Left ventricle myocardium inferior (tissue), 1 donor: ENCODE data around the gene GPR27. TPM values are rescaled to one million over a fixed set of nuclear protein-coding genes. Genes with fewer than 3 reads are reported as not detected.
A peak's percentile ranks its signal among the peaks of the same experiment; 100 is the strongest.

ENCODE experiments used
- DNase-seq: peaks from one replicate; pipeline ENCODE4 v3.0.0-alpha.2; 2020
- H3K27ac ChIP-seq: fragments of 200-600 bp; replicated peaks from 2 replicates; pipeline ENCODE4 v1.8.0; 2021
- H3K27me3 ChIP-seq: fragments of 200-600 bp; 2 replicates; pipeline ENCODE4 v1.8.0; 2021; ENCODE audit warnings: low read depth
- H3K36me3 ChIP-seq: fragments of 200-600 bp; 2 replicates; pipeline ENCODE4 v1.8.0; 2021
- H3K4me1 ChIP-seq: fragments of 200-600 bp; 2 replicates; pipeline ENCODE4 v1.8.0; 2021
- H3K4me3 ChIP-seq: fragments of 200-600 bp; 2 replicates; pipeline ENCODE4 v1.8.0; 2021; ENCODE audit warnings: mild to moderate bottlenecking, moderate library complexity
- H3K9me3 ChIP-seq: fragments of 200-600 bp; replicated peaks from 2 replicates; pipeline ENCODE4 v1.8.0; 2021
- intact Hi-C: fragments of 100-400 bp; cut with micrococcal nuclease; formaldehyde crosslinking; loops from one replicate; pipeline ENCODE4 v1.11.0; 2022
- total RNA-seq: library from RNA; stranded (reverse); fragmentation: NEBNext Ultra II Directional; extraction: Animal tissue kit (Norgen Biotek cat#: 25700); gene quantifications from one replicate; pipeline ENCODE4 v1.2.1, GENCODE V29; 2021
- TF ChIP-seq, protein P1 (sequence below): fragments of 200-600 bp; IDR thresholded peaks from 2 replicates; pipeline ENCODE4 v1.8.0; 2021; ENCODE audit warnings: antibody characterized with exemption, mild to moderate bottlenecking, borderline replicate concordance
- donor health status: DM: no; HTN: yes; CAD: no; lungs with severe emphysema.

The GPR27 gene
- total RNA-seq, 1 donor from 2014 or later: 7.3 TPM

DNA sequence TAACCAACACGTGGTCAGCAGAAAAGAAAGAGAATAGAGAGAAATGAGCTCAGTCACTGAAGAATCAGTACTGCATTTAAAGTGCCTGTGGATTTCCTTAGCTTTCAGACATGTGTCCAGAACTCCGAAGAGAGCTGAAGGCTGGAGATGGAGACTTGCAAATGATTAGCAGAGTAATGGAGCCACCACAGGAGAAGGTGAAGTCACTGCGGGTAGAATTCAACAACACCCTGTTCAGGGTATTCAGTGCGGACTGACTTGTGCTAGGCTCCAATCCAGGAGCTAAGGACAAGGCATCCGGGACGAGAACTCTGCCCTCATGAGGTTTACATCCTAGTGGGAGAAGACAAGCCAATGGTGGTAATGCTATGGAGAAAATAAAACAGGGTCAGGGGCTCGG, 32.7 kb upstream of the GPR27 start:
- TF ChIP-seq, protein P1, sequence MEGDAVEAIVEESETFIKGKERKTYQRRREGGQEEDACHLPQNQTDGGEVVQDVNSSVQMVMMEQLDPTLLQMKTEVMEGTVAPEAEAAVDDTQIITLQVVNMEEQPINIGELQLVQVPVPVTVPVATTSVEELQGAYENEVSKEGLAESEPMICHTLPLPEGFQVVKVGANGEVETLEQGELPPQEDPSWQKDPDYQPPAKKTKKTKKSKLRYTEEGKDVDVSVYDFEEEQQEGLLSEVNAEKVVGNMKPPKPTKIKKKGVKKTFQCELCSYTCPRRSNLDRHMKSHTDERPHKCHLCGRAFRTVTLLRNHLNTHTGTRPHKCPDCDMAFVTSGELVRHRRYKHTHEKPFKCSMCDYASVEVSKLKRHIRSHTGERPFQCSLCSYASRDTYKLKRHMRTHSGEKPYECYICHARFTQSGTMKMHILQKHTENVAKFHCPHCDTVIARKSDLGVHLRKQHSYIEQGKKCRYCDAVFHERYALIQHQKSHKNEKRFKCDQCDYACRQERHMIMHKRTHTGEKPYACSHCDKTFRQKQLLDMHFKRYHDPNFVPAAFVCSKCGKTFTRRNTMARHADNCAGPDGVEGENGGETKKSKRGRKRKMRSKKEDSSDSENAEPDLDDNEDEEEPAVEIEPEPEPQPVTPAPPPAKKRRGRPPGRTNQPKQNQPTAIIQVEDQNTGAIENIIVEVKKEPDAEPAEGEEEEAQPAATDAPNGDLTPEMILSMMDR: no peak
- no peaks in the 10 kb centered on the region for H3K36me3 ChIP-seq
- no peak for DNase-seq
- no peaks in the 10 kb centered on the region for H3K9me3 ChIP-seq
- H3K27me3 ChIP-seq: no peaks in the 10 kb centered on the region
- no peak overlapping the region for H3K4me3 ChIP-seq
- intact Hi-C loops: no loop called here
- H3K27ac ChIP-seq: no peak overlapping the region
- peaks cover 23% of the 10 kb centered on the region for H3K4me1 ChIP-seq

DNA sequence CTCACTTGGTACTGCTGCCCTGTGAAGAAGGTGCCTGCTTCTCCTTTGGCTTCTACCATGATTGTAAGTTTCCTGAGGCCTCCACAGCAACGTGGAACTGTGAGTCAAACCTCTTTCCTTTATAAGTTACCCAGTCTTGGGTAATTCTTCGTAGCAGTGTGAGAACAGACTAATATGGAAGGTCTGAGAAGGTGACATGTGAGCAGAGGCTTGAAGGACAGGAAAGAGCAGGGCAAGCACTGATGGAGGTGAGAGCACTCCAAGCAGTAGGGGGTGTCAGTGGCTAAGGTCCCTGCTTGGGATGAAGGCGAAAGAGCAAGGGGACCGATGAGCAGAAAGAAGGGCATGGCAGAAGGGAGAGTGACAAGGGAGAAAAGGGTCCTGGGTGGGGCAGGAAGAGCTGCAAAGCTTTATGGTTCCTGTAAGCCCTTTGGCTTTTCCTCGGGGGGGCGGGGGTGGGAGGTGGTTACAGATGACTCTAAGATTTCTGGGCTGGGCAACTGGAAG, 32.0 kb upstream of the GPR27 start:
- peaks cover 26% of the 10 kb centered on the region for H3K4me1 ChIP-seq
- H3K9me3 ChIP-seq: no peaks in the 10 kb centered on the region
- no peak overlapping the region for H3K27ac ChIP-seq
- H3K4me3 ChIP-seq: no peak overlapping the region
- DNase-seq: no peak
- no peaks in the 10 kb centered on the region for H3K27me3 ChIP-seq
- no peaks in the 10 kb centered on the region for H3K36me3 ChIP-seq
- intact Hi-C loops: no loop called here
- TF ChIP-seq, protein P1: no peak

DNA sequence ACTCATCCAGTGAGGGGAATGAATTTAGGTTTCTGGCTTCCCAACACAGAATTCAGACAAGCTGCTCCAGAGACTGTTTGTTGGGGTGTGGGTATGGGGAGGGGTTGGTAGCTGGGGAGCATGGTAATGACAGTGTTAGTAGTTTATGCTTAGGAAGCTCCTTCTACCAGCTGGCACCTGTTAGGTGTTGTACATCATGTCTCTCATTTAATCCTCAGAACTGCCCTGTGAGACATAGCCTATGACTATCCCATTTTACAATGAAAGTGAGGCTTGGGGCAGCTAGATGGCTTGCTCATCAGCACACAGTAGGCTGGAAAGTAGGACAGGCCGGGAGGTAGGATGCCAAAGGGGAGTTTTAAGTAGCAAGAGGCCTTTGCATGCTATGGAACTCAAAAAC, 31.0 kb upstream of the GPR27 start:
- H3K27me3 ChIP-seq: no peaks in the 10 kb centered on the region
- TF ChIP-seq, protein P1: no peak
- H3K4me3 ChIP-seq: no peak overlapping the region
- H3K27ac ChIP-seq: no peak overlapping the region
- no peaks in the 10 kb centered on the region for H3K36me3 ChIP-seq
- no peaks in the 10 kb centered on the region for H3K9me3 ChIP-seq
- DNase-seq: no peak
- intact Hi-C loops: no loop called here
- peaks cover 26% of the 10 kb centered on the region for H3K4me1 ChIP-seq

DNA sequence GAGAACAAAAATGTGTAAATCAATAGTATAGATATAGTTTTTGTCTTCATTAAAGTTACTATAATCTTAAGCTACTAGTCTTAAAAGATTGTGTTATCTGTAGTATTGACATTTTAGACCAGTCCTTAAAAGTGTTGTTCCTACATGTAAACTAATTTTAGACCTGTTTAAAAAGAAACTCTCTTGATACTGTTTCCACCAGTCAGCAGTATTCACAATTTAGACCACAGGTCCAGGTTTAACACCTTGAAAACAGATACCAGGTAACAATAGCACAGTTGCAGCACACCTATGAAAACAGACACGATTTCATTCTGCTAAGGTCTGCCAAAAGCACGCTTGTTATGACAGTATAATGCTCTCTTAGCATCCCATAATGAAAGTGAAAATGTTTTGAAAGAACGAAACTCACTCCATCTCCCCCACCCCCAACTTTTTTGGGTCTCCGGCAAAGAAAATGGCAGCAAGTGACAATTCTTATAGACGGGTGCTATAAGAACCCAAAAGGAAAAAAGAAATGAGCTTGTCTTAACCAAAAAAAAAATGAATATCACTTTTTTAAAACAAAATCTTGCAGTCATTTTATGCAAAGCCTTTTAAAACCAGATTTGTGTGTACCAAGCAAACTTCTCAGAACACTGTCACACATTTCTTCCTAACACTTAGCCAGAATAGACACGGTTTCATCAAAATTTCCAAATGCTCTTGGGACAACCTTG, 30.0 kb upstream of the GPR27 start:
- DNase-seq: no peak
- H3K27me3 ChIP-seq: no peaks in the 10 kb centered on the region
- intact Hi-C loops: no loop called here
- H3K4me1 ChIP-seq: peaks cover 26% of the 10 kb centered on the region
- H3K36me3 ChIP-seq: no peaks in the 10 kb centered on the region
- H3K9me3 ChIP-seq: no peaks in the 10 kb centered on the region
- TF ChIP-seq, protein P1: no peak
- H3K4me3 ChIP-seq: peak overlapping the region; percentile 74
- H3K27ac ChIP-seq: no peak overlapping the region

DNA sequence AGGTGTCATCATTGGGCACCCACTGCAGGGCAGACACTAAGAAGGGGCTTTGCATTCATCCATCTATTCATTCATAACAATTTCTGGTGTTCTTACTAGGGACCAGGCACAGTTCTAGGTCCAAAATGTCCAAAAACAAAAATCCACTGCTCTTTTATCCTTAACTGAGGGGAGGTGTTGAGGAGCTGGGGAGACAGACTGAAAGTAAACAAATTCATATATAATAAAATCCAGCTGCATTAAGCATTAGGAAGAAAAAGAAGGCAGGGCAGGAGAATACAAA, 29.5 kb upstream of the GPR27 start:
- TF ChIP-seq, protein P1: no peak
- Histone ChIP-seq H3K4me1 (peaks cover 26% of the 10 kb centered on the region), H3K4me3 (peak overlapping the region; percentile 74), H3K27ac (peak overlapping the region; percentile 87), H3K9me3 (no peaks in the 10 kb centered on the region), H3K27me3 (no peaks in the 10 kb centered on the region), H3K36me3 (no peaks in the 10 kb centered on the region)
- DNase-seq: no peak
- intact Hi-C loops: no loop called here
